Thymus (tissue), 11 donors: ENCODE measurements around the gene TOMM6. TPM values are rescaled to one million over a fixed set of nuclear protein-coding genes. Genes with fewer than 3 reads are reported as not detected.
A peak's percentile ranks its signal among the peaks of the same experiment; 100 is the strongest.
"Not testable (repeated sequence)": the region's sequence is repeated elsewhere in the genome, so short reads cannot be mapped to it uniquely, and the experiment has no call there.

Source experiments
- DNase-seq, 9 donors: peaks; one replicate each; pipeline ENCODE4 v3.0.0-alpha.2; 2013; ENCODE audit warnings: low spot score in 9 of 9, low read depth in 6 of 9, missing footprints in 1 of 9
- H3K27ac ChIP-seq, 2 donors: one replicate each; pipeline ENCODE4 v1.5.1; 2013; ENCODE audit warnings: control low read depth in 1 of 2, low read depth in 1 of 2, low read length in 1 of 2, mild to moderate bottlenecking in 1 of 2, moderate library complexity in 1 of 2
- H3K27me3 ChIP-seq, 2 donors: one replicate each; pipeline ENCODE4 v1.5.1; 2013; ENCODE audit warnings: low read length in 1 of 2; ENCODE audit not compliant: control insufficient read depth in 2 of 2, insufficient read depth in 1 of 2
- H3K36me3 ChIP-seq, 2 donors: one replicate each; pipeline ENCODE4 v1.5.1; 2013; ENCODE audit warnings: low read length in 1 of 2, mild to moderate bottlenecking in 1 of 2, moderate library complexity in 1 of 2; ENCODE audit not compliant: control insufficient read depth in 2 of 2, insufficient read depth in 2 of 2
- H3K4me1 ChIP-seq, 2 donors: one replicate each; pipeline ENCODE4 v1.5.1; 2013; ENCODE audit warnings: low read length in 2 of 2; ENCODE audit not compliant: control insufficient read depth in 2 of 2, insufficient read depth in 2 of 2
- H3K4me3 ChIP-seq, 2 donors: one replicate each; pipeline ENCODE4 v1.5.1; 2013; ENCODE audit warnings: low read length in 2 of 2, control low read depth in 1 of 2, mild to moderate bottlenecking in 1 of 2
- H3K9me3 ChIP-seq, 2 donors: one replicate each; pipeline ENCODE4 v1.5.1; 2013; ENCODE audit warnings: low read length in 1 of 2, mild to moderate bottlenecking in 1 of 2; ENCODE audit not compliant: control insufficient read depth in 2 of 2, insufficient read depth in 1 of 2
- WGBS: extraction: QIAGEN DNeasy Blood & Tissue Kit; methylation state at CpG from one replicate; pipeline ENCODE4 v1.1.7; 2013; 5-methylcytosine and 5-hydroxymethylcytosine counted together
- polyA plus RNA-seq: library from polyadenylated mRNA; stranded (reverse); fragments of 200-250 nt; gene quantifications from one replicate; pipeline ENCODE4 v1.2.3, GENCODE V29; 2013
- total RNA-seq: library from RNA; stranded (reverse); fragments of 120-200 nt; gene quantifications from one replicate; pipeline ENCODE4 v1.2.4, GENCODE V29; 2013
- donor health status: healthy.

The TOMM6 gene
- total and polyA plus RNA-seq, 2 donors: 216 to 347 TPM

DNA sequence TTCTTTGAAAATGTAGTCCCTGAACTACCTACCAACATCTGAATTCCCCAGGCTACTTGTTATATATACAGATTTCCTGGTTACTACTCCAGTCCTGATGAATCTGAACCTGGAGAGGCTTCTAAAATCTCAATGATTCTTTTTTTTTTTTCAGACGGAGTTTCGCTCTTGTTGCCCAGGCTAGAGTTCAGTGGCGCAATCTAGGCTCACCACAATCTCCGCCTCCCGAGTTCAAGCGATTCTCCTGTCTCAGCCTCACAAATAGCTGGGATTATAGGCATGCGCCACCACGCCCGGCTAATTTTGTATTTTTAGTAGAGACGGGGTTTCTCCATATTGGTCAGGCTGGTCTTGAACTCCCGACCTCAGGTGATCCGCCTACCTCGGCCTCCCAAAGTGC lies 24.5 kb downstream of the TOMM6 start:
- H3K27ac ChIP-seq, H3K36me3 ChIP-seq, DNase-seq, H3K4me3 ChIP-seq, H3K4me1 ChIP-seq, H3K27me3 ChIP-seq, H3K9me3 ChIP-seq: not testable (repeated sequence)
- WGBS: 98% methylated on average over 13 of the region's 13 CpGs

DNA sequence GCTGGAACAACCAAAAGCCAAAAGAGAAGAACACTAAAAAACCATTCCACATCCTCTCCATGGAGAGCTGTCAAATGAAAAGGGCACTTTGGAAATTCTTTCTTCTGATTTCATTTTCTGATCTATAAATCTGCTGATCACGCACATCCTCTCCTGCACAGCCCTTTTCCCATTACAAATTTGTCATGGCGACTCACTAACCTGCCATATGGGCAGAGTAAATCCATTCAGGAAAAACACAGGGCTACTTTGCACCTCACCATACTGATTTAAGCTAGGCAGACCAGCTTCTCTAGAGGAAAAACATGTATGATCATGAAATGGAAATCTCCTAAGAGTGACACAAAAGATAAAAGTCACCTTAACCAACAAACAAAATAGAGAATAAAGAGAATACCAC lies 26.0 kb downstream of the TOMM6 start:
- Histone ChIP-seq H3K9me3 (no peaks in the 10 kb centered on the region), H3K36me3 (peaks cover 2 to 6% of the 10 kb centered on the region in 2 donors), H3K4me3 (no peak overlapping the region), H3K27ac (no peak overlapping the region), H3K27me3 (no peaks in the 10 kb centered on the region), H3K4me1 (peaks cover 0 to 4% of the 10 kb centered on the region in 2 donors)
- no peak for DNase-seq
- 97% methylated on average over 2 of the region's 2 CpGs for WGBS

DNA sequence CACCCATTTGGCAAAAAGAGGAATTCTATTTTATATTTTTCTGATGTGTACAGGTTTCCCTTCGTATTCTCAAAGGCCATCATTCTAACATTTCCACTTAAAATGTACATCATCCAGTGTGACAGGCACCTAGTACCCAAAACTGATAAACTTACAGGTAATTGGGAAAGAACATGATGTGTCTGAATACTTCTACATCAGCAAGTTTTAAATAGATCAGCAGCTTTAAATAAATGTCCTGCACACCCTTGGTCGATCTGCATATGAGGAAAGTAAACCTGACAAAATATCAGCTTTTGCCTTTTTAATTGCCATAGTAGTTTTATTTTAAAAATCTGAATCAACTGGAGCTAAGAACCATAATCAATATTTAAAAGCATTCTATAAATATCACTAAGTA lies 26.5 kb downstream of the TOMM6 start:
- DNase-seq: no peak
- Histone ChIP-seq H3K4me1 (peaks cover 0 to 4% of the 10 kb centered on the region in 2 donors), H3K4me3 (no peak overlapping the region), H3K27ac (no peak overlapping the region), H3K9me3 (no peaks in the 10 kb centered on the region), H3K36me3 (peaks cover 2 to 6% of the 10 kb centered on the region in 2 donors), H3K27me3 (no peaks in the 10 kb centered on the region)
- WGBS: 99% methylated on average over 2 of the region's 2 CpGs

GRCh38 chr6:41814629-41815028 lies 27.1 kb downstream of the TOMM6 start:
- WGBS: 91% methylated on average over 4 of the region's 4 CpGs
- no peak for DNase-seq

GRCh38 chr6:41815587-41815986 lies 28.1 kb downstream of the TOMM6 start:
- H3K27ac ChIP-seq: peak overlapping the region; percentile 3 to 19
- H3K36me3 ChIP-seq: peaks cover 2 to 6% of the 10 kb centered on the region in 2 donors
- peaks cover 0 to 4% of the 10 kb centered on the region in 2 donors for H3K4me1 ChIP-seq
- no peaks in the 10 kb centered on the region for H3K27me3 ChIP-seq
- H3K9me3 ChIP-seq: no peaks in the 10 kb centered on the region
- no peak for DNase-seq
- no peak overlapping the region for H3K4me3 ChIP-seq
- 100% methylated on average over 1 of the region's 1 CpG for WGBS

More at GRCh38 chr6:41814629-41815028, 27.1 kb downstream of the TOMM6 start:
- peaks cover 2 to 6% of the 10 kb centered on the region in 2 donors for H3K36me3 ChIP-seq
- H3K27me3 ChIP-seq: no peaks in the 10 kb centered on the region
- no peak overlapping the region for H3K4me3 ChIP-seq
- no peaks in the 10 kb centered on the region for H3K9me3 ChIP-seq
- H3K4me1 ChIP-seq: peaks cover 0 to 4% of the 10 kb centered on the region in 2 donors
- no peak overlapping the region for H3K27ac ChIP-seq

DNA sequence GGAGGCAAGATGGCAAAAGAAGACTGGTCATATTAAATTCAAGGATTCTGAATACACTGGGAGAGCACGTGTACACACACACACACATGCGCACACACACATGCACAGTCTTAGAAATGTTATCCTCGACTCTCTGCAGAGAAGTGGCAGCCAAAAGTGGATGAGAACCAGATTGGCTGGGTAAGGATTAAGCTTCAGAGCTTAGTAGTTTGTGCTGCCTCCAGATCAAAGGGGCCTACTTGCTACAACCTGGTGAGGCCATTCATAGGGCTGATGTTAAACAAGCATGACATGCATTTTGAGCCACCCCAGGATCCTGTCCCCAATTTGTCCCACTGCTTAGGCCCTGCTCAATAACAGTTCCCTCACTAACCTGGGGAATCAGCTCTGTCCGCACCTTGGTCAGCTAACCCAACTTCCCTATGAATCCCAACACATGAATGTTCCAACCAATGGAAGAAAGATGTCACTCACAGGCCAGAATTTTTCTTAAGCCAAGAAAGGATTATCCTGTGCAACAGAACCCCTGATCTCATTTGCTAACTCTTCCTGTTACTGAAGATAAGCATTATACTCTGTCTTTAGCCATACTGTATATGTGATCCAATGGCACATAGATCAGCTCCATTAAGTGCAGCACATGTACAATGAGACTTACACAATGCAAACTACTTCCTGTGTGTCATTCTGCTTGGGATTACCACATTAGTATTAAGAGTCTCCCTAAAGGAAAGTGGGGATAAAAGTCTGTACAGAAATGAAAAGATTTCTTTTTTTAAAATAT lies 31.0 kb downstream of the TOMM6 start:
- H3K27ac ChIP-seq: no peak overlapping the region
- no peaks in the 10 kb centered on the region for H3K9me3 ChIP-seq
- H3K36me3 ChIP-seq: peaks cover 5 to 6% of the 10 kb centered on the region in 2 donors
- no peak for DNase-seq
- H3K4me3 ChIP-seq: no peak overlapping the region
- H3K4me1 ChIP-seq: peaks cover 0 to 4% of the 10 kb centered on the region in 2 donors
- 97% methylated on average over 4 of the region's 4 CpGs for WGBS
- H3K27me3 ChIP-seq: no peaks in the 10 kb centered on the region

- H3K9me3 ChIP-seq: no peaks in the 10 kb centered on the region
- no peak for DNase-seq
- no peak overlapping the region for H3K4me3 ChIP-seq
- H3K27me3 ChIP-seq: no peaks in the 10 kb centered on the region
- no peak overlapping the region for H3K27ac ChIP-seq
- no peaks in the 10 kb centered on the region for H3K4me1 ChIP-seq
- WGBS: 95% methylated on average over 4 of the region's 4 CpGs
- peaks cover 3 to 9% of the 10 kb centered on the region in 2 donors for H3K36me3 ChIP-seq
These were observed 33.8 kb downstream of the TOMM6 start for GRCh38 chr6:41821266-41821665.

DNA sequence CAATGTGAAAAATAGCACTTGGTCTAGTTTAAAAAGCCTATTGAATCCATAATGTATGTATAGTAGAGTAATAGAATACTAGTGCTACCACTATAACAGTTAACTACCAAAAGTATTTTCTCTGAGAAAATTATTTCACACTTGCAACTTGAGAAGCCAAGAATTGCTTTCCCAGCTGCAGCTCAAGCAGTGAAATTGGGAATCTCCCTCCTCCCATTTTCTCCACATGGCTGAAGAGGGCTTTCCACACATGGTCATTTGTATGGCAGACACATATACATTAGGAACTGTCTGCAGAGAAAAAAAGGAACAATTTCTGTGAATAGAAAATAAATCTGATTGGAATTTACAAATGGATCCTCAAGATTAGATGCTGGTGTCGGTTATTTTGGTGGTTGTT lies 34.5 kb downstream of the TOMM6 start:
- 100% methylated on average over 1 of the region's 1 CpG for WGBS
- no peaks in the 10 kb centered on the region for H3K4me1 ChIP-seq
- H3K9me3 ChIP-seq: no peaks in the 10 kb centered on the region
- H3K36me3 ChIP-seq: peaks cover 3 to 9% of the 10 kb centered on the region in 2 donors
- H3K27me3 ChIP-seq: no peaks in the 10 kb centered on the region
- no peak for DNase-seq
- no peak overlapping the region for H3K27ac ChIP-seq
- no peak overlapping the region for H3K4me3 ChIP-seq

DNA sequence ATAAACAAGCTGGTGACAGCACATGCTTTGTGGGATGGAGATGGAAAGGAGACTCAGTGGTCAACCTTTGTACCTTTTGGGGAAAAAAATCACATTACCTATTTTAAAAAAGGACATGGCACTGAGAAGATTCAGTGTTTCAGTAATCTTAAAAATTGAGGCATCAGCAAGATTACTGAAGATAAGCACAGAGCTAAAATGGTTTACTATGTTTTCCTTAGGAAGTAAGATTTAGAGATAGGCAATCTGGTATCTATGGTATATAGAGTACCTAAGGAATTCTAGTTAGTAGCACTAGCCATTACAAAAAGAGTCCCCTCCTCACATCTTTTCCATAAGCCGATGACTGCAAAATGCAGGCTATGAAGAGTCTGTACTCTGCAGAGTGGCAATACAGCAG lies 35.7 kb downstream of the TOMM6 start:
- Histone ChIP-seq H3K27me3 (no peaks in the 10 kb centered on the region), H3K9me3 (no peaks in the 10 kb centered on the region), H3K36me3 (peaks cover 3 to 5% of the 10 kb centered on the region in 2 donors), H3K4me1 (no peaks in the 10 kb centered on the region), H3K27ac (no peak overlapping the region), H3K4me3 (no peak overlapping the region)
- DNase-seq: no peak
- 98% methylated on average over 1 of the region's 1 CpG for WGBS
